Esophagus muscularis mucosa (tissue), 3 donors: Measurements from ENCODE around the gene CSGALNACT2.

Source experiments
- CTCF ChIP-seq, 3 experiments: fragments of 200-600 bp in 2 of 3; fragments of 450-650 bp in 1 of 3; sonication (generic) in 2 of 3; IDR thresholded peaks; one replicate each; pipeline ENCODE4 v1.5.1; 2017 to 2019; ENCODE audit warnings: antibody characterized with exemption in 3 of 3, mild to moderate bottlenecking in 2 of 3, moderate library complexity in 1 of 3
- POLR2A ChIP-seq: fragments of 450-650 bp; IDR thresholded peaks from one replicate; pipeline ENCODE4 v1.6.1; 2017; ENCODE audit warnings: antibody characterized with exemption, moderate library complexity, mild to moderate bottlenecking, low read depth
- POLR2AphosphoS5 ChIP-seq, 2 donors: sonication (generic); formaldehyde crosslinking; IDR thresholded peaks; one replicate each; pipeline ENCODE4 v1.6.1; 2017; ENCODE audit warnings: antibody characterized with exemption in 2 of 2

DNA sequence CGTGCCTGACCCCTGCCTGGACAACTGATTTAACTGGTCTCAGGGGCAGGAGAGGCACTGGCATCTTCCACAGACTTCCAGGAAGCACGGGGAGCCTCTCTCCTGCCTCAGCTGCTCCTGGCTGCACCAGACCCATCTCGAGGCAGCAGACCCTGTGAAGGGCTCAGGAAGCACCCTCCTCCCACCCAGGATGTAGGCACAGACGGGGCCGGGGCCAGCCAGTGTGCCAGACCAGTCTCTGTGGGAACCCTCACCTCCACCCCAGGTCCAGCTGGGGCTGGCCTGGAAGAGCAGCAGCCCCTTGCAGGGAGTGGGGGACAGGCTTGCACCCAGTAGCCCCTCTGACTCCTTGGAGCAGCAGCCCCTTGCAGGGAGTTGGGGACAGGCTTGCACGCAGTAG lies 72.3 kb downstream of the CSGALNACT2 start:
- TF ChIP-seq CTCF (IDR thresholded peaks at IDR 0.05) (no peak), POLR2AphosphoS5 (IDR thresholded peaks at IDR 0.05) (no peak), POLR2A (no peak)
